GM19397 (cell line): ENCODE data around the gene GGA3.

Experiments
- ATAC-seq: cut with Tn5 transposase; IDR thresholded peaks from one replicate; pipeline ENCODE4 v1.9.1; 2021; ENCODE audit warnings: mild to moderate bottlenecking, moderate library complexity; ENCODE audit not compliant: unreplicated experiment

The GGA3 gene

DNA sequence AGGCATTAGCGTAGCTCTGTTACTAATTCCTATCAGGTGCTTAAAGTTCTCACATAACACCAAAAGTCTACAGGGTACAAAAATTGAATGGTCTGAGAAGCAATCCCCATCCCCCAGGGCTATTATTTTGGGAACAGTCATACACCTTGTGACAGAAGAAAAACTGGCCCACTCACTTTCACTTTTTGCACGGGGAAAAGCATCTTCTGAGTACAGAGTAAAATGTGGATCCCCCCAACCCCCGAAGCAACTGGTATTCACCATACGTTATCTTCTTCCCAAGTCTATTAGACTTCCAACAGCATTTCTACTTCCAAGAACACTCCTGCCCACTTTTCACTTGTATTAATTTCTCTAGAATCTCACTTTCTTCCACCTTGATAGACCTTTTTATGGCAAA lies 11.8 kb downstream of the GGA3 start:
- no peak for ATAC-seq

GRCh38 chr17:75246404-75246803 lies 15.0 kb downstream of the GGA3 start:
- ATAC-seq, result no peak

- no peak for ATAC-seq
Measured at GRCh38 chr17:75245011-75245410, 16.4 kb downstream of the GGA3 start.

GRCh38 chr17:75244133-75244866 lies 17.1 kb downstream of the GGA3 start:
- ATAC-seq, result no peak

DNA sequence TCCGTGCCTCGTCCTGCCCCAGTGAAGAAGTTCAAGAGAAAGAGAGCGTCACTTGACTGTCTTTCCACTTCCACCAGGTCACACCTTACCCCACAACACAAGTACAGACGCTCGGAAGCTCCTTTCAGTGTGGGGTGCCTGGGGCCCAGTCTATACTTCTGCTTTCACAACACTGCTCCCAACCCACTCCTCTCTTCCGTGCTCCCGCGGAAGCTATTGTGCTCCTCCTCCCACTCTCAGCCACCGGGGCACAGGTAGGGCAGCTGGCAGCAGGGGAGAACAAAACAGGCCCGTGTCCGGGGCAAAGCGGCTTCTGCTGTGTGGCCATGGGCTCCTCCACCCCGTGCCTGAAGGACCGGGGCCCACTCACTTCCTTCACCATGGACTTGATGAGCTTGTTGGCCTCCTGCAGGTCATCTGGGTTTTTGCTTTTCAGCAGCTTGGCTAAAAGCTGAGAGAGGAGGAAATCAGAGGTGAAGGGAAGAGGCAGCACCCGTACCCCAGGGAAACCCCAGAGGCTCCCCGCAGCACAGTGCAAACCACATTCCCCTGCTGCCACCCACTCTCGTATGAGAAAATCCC lies 18.9 kb downstream of the GGA3 start:
- no peak for ATAC-seq

DNA sequence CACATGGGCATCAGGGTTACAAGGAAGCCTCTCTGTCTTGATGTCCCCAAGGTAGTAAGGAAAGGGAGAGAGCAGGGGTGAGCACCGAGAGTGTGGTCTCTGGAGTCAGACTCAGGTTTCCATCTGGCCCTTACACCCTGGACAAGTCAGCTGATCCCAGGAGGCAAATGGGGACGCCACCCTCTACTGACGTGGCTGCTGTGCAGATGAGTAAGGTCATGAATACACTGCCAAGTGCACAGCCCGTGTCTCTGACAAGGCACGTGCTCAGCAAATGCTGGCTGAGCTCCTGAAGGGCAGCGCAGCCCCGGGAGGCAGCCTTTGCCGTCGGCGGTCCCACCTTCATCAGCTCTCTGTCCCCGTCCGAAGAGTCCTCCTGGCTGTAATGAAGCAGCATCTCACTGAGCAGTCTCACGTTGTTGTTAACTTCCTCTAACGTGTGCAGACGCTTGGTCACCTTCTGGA lies 19.4 kb downstream of the GGA3 start:
- ATAC-seq, result no peak

GRCh38 chr17:75241502-75241901 lies 19.9 kb downstream of the GGA3 start:
- no peak for ATAC-seq

- ATAC-seq, result no peak
Measured at GRCh38 chr17:75241143-75241430, 20.3 kb downstream of the GGA3 start.

- no peak for ATAC-seq
Measured at GRCh38 chr17:75240394-75241142, 20.8 kb downstream of the GGA3 start.

DNA sequence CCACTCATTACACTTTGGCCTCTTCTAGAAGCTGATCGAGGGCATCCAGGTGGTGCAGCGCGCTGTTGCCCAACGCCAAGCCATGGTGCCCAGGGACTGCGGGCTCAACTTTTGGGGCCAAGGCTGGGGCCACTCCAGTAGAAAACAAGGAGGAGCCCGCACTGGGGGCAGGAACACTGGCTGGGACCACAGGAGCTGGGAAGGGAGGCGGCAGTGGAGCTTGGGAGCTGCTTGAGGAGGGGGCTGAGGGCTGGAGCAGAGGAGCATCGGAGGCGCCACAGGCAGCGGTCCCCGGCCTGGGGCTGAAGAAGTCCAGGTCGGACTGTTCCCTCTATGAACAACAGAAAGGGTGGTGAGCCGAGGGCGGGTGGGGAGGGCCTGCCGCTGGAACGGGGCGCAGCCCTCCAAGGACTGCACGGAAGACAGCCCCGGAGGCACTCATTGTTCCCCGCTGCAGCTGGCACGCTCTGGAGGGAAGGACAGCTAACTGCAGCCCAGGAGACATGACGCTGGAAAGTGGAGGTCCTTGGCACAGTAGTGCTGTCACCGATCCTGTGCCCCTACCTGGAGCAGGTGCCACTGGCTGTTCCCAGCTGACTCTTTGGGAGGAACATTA lies 21.5 kb downstream of the GGA3 start:
- ATAC-seq, result no peak

GRCh38 chr17:75239214-75239613 lies 22.2 kb downstream of the GGA3 start:
- no peak for ATAC-seq

GRCh38 chr17:75238684-75239191 lies 22.7 kb downstream of the GGA3 start:
- ATAC-seq, result no peak

GRCh38 chr17:75238020-75238580 lies 23.3 kb downstream of the GGA3 start:
- ATAC-seq, result no peak

DNA sequence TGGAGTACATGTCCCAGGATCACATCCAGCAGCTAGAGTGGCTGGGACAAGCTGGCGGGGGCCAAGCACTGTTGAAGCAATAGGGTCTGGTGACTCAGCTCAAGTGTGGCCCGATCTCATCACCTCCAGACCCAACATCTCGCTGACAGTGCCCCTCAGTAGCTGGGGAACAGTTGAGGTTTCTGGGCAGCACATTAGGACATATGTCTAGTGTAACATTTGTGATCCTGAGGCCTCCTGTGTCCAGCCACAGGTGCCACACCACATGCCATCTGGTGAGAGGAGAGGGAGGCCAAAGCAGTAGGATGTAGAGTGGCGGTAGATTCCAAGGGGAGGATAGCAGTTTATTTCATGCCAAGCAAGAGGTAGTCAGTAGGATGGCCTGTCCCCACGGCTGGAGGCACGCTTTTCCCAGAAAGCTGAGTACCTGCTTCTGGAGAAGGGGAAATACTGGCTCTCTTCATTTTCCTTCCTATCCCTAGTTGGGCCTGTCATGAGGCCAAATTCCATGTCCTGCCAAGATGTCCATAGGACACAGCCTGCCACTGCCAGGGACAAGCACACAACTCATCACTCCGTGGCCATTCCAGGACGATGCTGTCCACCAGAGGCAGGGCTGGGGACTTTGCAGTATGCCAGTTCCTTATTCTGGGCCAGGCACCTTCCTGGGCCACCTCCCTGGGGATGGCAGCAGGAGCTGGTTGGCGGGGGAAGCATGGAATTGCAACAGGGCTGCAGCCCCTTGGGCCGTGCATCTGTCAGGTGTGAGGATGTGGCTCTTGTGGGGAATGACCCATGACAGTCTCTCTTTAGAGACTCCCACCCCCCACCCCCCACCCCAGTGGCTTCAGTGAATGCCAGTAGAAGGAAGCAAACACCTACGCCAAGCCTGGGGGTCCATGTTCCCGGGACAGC lies 24.0 kb downstream of the GGA3 start:
- no peak for ATAC-seq

- ATAC-seq, result no peak
Measured at GRCh38 chr17:75232786-75233185, 28.6 kb downstream of the GGA3 start.

DNA sequence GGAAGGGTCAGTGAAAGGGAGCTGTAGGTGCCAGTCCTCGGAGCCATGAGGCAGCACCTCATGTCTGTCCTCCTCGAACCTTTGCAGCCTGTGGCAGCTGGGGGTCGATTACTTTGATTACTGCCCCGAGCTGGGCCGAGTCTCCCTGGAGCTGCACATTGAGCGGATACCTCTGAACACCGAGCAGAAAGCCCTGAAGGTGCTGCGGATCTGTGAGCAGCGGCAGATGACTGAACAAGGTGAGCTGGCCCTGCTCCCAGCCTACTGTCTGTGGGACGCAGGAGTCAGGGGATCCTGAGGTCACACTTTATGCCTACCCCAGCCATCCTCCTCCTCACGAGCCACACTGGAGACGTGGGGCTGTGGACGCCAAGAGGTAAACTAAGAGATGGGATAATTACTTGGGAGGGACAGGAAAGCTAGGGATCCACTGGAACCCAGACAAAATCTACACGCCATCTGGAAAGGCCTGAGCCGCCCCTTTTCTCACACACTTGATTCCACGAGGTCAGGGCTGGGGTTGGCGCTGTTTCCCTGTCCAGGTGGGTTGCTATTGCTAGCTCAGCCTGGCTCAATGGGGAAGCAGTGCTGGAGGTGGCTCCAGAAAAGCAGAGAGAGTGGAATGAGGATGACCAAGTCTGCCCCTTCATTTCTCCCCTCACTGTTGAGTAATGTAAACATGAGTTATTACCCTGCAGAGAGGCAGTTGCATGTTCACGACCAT lies 29.5 kb downstream of the GGA3 start:
- no peak for ATAC-seq

- no peak for ATAC-seq
Measured at GRCh38 chr17:75231071-75231470, 30.3 kb downstream of the GGA3 start.

DNA sequence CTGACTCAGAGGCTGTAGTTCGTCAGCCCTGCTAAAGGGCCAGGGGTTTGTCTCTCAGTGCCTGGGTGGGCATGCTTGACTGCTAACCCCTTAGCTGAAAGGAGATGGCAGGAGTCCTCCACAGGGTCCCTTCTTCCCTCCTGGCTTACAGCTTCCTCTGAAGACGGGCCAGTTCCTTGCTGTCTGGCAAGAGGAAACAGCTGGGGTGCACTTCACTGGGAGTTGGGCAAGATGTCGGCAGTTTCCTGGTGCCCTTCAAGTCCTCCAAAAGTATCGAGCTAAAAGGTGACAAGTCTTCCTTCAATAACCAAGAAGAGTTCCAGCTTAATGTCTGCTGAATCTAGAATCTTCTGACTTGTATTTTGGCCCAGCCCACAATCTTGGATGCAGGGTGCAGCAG lies 32.6 kb downstream of the GGA3 start:
- ATAC-seq, result no peak

- no peak for ATAC-seq
Measured at GRCh38 chr17:75228305-75228704, 33.1 kb downstream of the GGA3 start.

GRCh38 chr17:75227729-75228128 lies 33.7 kb downstream of the GGA3 start:
- ATAC-seq, result no peak
